KMS-11 (cell line): Measurements from ENCODE around the gene RXRA.

Experiments used
- H2AFZ ChIP-seq: fragments of 200-600 bp; sonication (generic); 2 replicates; pipeline ENCODE4 v1.6.1; 2016; ENCODE audit warnings: antibody characterized with exemption, mixed run types, low read depth
- H3K27ac ChIP-seq: fragments of 200-600 bp; sonication (generic); 2 replicates; pipeline ENCODE4 v1.6.1; 2016; ENCODE audit warnings: mild to moderate bottlenecking, mixed run types
- H3K27me3 ChIP-seq: fragments of 200-600 bp; sonication (generic); 2 replicates; pipeline ENCODE4 v1.6.1; 2017; ENCODE audit warnings: mild to moderate bottlenecking, low read depth, mixed run types, moderate library complexity; ENCODE audit not compliant: insufficient read depth
- H3K36me3 ChIP-seq: fragments of 200-600 bp; sonication (generic); 2 replicates; pipeline ENCODE4 v1.6.1; 2017; ENCODE audit warnings: mild to moderate bottlenecking, mixed run types; ENCODE audit not compliant: insufficient read depth
- H3K4me1 ChIP-seq: fragments of 200-600 bp; sonication (generic); 2 replicates; pipeline ENCODE4 v1.6.1; 2016; ENCODE audit warnings: mild to moderate bottlenecking, low read depth, mixed run types; ENCODE audit not compliant: poor library complexity, severe bottlenecking
- H3K4me2 ChIP-seq: fragments of 200-600 bp; sonication (generic); 2 replicates; pipeline ENCODE4 v1.7.0; 2016; ENCODE audit warnings: mild to moderate bottlenecking, mixed run types
- H3K4me3 ChIP-seq: fragments of 200-600 bp; sonication (generic); IDR thresholded peaks from 2 replicates; pipeline ENCODE4 v1.6.1; 2017; ENCODE audit warnings: low read depth, low read length, mixed read lengths; ENCODE audit not compliant: insufficient read depth
- H3K79me2 ChIP-seq: fragments of 200-600 bp; sonication (generic); 2 replicates; pipeline ENCODE4 v1.6.1; 2016; ENCODE audit warnings: low read depth, mixed run types; ENCODE audit not compliant: insufficient read depth
- H3K9ac ChIP-seq: fragments of 200-600 bp; sonication (generic); 2 replicates; pipeline ENCODE4 v1.6.1; 2016; ENCODE audit warnings: mild to moderate bottlenecking, mixed run types
- H4K20me1 ChIP-seq: fragments of 200-600 bp; sonication (generic); 2 replicates; pipeline ENCODE4 v1.6.1; 2016; ENCODE audit warnings: mild to moderate bottlenecking, mixed run types; ENCODE audit not compliant: insufficient read depth
- TF ChIP-seq, protein P1 (sequence below): fragments of 200-600 bp; sonication (generic); conservative IDR thresholded peaks from 2 replicates; pipeline ENCODE4 v1.6.1; 2017; ENCODE audit warnings: low read depth, mild to moderate bottlenecking, antibody characterized with exemption, low read length, moderate library complexity, mixed read lengths

The RXRA gene

DNA sequence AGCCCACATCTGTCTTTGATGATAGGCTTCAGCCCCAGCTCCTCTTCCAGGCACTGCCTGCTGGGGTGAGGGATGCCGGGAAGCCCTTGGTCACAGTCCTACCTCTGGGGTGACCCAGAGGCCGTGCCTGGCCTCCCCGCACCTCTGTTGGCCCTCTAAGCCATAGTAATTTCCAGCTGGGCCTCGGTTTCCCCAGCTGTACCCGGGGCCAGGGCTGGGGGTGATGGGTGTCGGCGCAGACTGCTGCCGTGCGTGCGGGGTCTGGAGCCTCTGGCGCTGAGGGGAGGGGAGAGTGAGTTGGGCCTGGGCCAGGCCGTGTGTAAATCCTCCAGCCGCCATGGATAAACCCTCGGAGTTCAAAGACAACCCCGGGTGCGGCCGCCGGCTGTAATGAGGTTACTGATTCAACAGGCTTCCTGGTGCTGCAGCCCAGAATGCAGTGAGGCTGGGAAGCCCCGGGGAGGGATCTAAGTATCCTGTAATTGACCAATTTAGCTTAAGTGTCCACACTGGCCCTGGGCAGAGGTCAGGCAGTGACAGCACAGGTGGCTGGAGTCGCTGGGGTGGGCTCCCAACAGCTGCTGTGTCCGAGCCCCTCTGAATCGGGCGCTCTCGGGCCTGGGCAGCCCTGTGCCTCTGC lies 7.1 kb downstream of the RXRA start:
- H3K4me2 ChIP-seq: no peak overlapping the region
- H3K79me2 ChIP-seq: peaks cover 44% of the 10 kb centered on the region; the same call in 1 of the 2 replicates
- 0 out of 2 replicates have a peak, but pooled peaks cover 4% of the 10 kb centered on the region for H4K20me1 ChIP-seq

DNA sequence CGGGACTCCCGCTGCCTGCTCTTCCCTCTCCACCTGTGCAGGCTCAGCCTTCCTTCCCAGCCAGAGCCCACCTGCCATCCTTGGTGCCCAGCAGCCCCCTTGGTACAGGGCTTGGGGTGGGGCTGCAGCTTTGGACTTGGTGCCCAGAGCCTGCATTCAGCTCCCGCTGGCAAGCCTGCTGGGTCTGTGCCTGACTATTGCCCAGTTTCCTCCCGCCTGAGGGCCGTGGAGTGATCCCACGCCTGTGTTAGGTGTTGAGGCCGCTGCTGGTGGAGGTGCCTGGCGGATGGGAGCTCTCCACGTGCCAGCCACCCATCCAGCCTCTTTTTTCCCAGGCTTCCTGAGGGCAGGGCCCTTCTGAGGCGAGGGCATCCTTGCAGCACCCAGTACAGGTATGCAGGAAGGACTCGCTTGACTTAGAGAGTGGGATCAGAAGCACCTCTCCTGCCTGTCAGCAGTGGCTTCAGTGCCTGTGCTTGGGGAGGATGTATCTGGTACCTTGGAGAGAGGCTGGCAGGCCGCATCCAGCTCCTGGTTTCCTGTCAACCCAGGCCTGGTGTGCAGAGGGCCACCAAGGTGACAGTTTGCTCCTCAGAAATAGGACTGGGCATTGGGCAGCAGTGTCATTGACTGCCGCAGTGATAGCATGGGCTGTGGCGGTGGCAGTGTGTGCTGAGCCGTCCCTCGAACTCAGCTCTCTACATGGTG lies 7.8 kb downstream of the RXRA start:
- no peak overlapping the region for H3K27ac ChIP-seq
- H3K79me2 ChIP-seq: peaks cover 37% of the 10 kb centered on the region; the same call in 1 of the 2 replicates
- no peaks in the 10 kb centered on the region for H3K27me3 ChIP-seq
- no peak overlapping the region for H2AFZ ChIP-seq
- H4K20me1 ChIP-seq: 0 out of 2 replicates have a peak, but pooled peaks cover 4% of the 10 kb centered on the region
- H3K9ac ChIP-seq: no peak overlapping the region
- TF ChIP-seq, protein P1, sequence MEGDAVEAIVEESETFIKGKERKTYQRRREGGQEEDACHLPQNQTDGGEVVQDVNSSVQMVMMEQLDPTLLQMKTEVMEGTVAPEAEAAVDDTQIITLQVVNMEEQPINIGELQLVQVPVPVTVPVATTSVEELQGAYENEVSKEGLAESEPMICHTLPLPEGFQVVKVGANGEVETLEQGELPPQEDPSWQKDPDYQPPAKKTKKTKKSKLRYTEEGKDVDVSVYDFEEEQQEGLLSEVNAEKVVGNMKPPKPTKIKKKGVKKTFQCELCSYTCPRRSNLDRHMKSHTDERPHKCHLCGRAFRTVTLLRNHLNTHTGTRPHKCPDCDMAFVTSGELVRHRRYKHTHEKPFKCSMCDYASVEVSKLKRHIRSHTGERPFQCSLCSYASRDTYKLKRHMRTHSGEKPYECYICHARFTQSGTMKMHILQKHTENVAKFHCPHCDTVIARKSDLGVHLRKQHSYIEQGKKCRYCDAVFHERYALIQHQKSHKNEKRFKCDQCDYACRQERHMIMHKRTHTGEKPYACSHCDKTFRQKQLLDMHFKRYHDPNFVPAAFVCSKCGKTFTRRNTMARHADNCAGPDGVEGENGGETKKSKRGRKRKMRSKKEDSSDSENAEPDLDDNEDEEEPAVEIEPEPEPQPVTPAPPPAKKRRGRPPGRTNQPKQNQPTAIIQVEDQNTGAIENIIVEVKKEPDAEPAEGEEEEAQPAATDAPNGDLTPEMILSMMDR: no peak
- no peak overlapping the region for H3K4me2 ChIP-seq
- peaks cover 18% of the 10 kb centered on the region for H3K4me1 ChIP-seq
- H3K4me3 ChIP-seq: no peak overlapping the region
- no peaks in the 10 kb centered on the region for H3K36me3 ChIP-seq

More for the DNA sequence above, 7.1 kb downstream of the RXRA start:
- Histone ChIP-seq H3K4me3 (no peak overlapping the region), H3K36me3 (no peaks in the 10 kb centered on the region), H3K9ac (no peak overlapping the region), H3K27me3 (no peaks in the 10 kb centered on the region), H3K27ac (no peak overlapping the region), H2AFZ (no peak overlapping the region), H3K4me1 (peaks cover 22% of the 10 kb centered on the region)
- TF ChIP-seq, protein P1: no peak

DNA sequence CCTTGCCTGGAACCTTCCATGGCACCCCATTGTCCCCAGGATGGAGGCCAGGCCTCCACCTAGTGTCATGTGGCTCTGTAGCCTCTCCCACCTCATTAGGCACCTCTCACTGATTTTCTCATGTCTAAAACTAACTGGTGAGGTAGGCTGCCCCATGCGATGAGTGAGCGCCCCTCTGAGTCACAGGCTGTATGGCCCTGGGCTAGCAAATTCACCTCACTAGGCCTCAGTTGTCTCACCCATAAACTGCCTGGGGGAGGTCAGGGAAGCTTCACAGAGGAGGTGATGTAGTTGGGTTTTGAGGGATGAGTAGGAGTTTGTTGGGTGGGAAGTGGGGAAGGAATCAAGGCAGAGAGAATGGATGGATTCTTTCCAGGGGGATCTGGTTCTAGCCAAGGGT lies 8.8 kb downstream of the RXRA start:
- TF ChIP-seq, protein P1: no peak
- no peak overlapping the region for H3K9ac ChIP-seq

DNA sequence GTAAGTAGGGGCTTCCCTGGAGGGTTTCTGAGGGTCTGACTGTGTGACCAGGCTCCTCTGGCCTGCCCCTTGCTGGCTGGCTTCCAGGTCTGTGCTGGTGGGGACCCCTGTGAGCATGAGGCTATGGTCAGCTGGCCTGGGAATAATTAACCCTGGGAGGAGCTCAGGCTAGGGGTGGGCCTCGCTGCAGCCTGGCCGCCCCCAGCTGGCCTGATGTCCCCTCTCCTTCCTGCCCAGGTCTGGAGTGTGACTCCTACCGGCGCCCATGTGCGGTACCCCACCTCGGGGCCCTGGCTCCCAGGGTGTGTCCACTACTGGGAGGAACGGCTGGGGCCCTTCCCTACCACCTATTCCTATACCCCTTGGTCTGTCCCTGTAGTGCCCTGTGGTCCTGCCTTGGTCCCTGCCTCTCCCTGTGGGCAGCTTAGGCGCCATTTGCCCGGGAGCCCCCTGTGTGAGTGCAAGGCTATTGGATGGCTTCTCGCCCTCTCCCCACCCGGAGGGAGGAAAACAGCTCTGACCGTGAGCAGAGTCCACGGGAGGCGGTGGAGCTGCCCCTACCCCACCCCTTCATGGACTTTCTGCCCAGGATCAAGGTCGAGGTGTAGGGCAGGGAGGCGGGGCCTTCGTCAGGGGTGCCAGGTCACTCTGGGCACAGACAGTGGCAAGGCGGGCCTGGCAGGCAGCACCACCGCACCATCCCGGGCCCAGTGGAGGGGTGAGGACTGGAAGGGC lies 9.4 kb downstream of the RXRA start:
- 0 out of 2 replicates have a peak, but pooled peaks cover 4% of the 10 kb centered on the region for H4K20me1 ChIP-seq
- H3K79me2 ChIP-seq: peaks cover 22% of the 10 kb centered on the region; the same call in 1 of the 2 replicates
- no peaks in the 10 kb centered on the region for H3K27me3 ChIP-seq
- no peak overlapping the region for H2AFZ ChIP-seq
- no peak overlapping the region for H3K27ac ChIP-seq
- H3K4me2 ChIP-seq: no peak overlapping the region
- no peaks in the 10 kb centered on the region for H3K36me3 ChIP-seq
- H3K9ac ChIP-seq: no peak overlapping the region
- no peak overlapping the region for H3K4me3 ChIP-seq
- TF ChIP-seq, protein P1: no peak
- H3K4me1 ChIP-seq: peaks cover 2% of the 10 kb centered on the region

More for the DNA sequence above, 8.8 kb downstream of the RXRA start:
- Histone ChIP-seq H3K27me3 (no peaks in the 10 kb centered on the region), H3K79me2 (peaks cover 28% of the 10 kb centered on the region; the same call in 1 of the 2 replicates), H2AFZ (no peak overlapping the region), H3K36me3 (no peaks in the 10 kb centered on the region), H3K4me1 (peaks cover 8% of the 10 kb centered on the region), H3K4me3 (no peak overlapping the region), H3K27ac (no peak overlapping the region), H3K4me2 (no peak overlapping the region), H4K20me1 (0 out of 2 replicates have a peak, but pooled peaks cover 4% of the 10 kb centered on the region)
